GM12864 (cell line): ENCODE measurements around the gene BTBD2.

Source experiments
- DNase-seq: peaks from one replicate; pipeline ENCODE4 v3.0.0-alpha.2; 2011; ENCODE audit warnings: low read depth
- H3K4me3 ChIP-seq: 2 replicates; pipeline ENCODE4 v1.5.1; 2011; ENCODE audit warnings: mild to moderate bottlenecking, low read depth, low read length, control low read depth
- TF ChIP-seq, protein P1 (sequence below): IDR thresholded peaks from 2 replicates; pipeline ENCODE4 v1.5.1; 2011; ENCODE audit warnings: low read depth, mild to moderate bottlenecking, moderate library complexity, low read length, control low read depth, inconsistent platforms; ENCODE audit errors: missing control alignments

The BTBD2 gene

GRCh38 chr19:2047076-2047448 is 31.5 kb upstream of the BTBD2 start:
- TF ChIP-seq, protein P1, sequence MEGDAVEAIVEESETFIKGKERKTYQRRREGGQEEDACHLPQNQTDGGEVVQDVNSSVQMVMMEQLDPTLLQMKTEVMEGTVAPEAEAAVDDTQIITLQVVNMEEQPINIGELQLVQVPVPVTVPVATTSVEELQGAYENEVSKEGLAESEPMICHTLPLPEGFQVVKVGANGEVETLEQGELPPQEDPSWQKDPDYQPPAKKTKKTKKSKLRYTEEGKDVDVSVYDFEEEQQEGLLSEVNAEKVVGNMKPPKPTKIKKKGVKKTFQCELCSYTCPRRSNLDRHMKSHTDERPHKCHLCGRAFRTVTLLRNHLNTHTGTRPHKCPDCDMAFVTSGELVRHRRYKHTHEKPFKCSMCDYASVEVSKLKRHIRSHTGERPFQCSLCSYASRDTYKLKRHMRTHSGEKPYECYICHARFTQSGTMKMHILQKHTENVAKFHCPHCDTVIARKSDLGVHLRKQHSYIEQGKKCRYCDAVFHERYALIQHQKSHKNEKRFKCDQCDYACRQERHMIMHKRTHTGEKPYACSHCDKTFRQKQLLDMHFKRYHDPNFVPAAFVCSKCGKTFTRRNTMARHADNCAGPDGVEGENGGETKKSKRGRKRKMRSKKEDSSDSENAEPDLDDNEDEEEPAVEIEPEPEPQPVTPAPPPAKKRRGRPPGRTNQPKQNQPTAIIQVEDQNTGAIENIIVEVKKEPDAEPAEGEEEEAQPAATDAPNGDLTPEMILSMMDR = peak; percentile 29
- peak overlapping the region; percentile 97; the same call in 1 of the 2 replicates for H3K4me3 ChIP-seq
- no peak for DNase-seq

DNA sequence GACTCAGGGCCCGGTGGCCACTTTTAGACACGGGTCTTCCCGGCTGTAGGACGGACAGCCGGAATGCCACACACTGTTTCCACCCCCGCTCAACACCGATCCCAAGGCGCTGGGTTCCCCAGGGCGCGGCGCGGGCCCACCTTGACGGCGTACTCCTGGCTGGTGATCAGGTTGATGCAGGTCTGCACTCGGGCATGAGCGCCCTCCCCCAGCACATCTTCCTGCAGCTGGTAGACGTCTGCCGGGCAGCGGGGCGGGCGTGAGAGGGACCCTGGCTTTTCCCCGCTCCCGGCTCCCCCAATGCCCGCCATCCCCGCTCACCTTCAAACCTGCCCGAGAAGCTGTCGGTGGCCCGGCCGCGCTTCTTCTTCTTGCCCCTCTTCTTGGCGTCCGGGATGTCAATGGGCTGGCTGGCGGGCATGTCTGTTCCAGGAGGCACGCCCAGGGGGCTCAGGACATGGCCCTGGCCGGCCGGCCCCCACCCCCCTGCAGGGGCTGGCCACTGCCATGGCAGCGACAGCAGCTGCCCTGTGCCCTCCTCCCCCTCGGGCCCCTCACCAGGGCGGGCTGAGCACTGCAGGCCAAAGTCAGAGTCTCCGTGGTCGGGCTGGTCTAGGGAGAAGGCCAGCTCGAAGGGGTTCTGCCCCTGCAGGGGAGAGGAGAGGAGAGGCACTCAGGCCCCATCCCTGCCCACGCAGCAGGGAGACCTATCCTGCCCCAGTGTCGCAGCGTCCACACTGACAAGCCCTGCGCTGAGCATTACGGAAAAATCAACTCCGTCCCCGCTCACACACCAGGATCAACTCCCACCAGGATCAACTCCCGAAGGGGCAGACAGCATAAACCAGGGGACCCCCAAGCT is 30.8 kb upstream of the BTBD2 start:
- H3K4me3 ChIP-seq = peak overlapping the region; percentile 19; the same call in 1 of the 2 replicates
- DNase-seq = no peak
- TF ChIP-seq, protein P1 = no peak

- no peak for DNase-seq
- TF ChIP-seq, protein P1 = no peak
- H3K4me3 ChIP-seq = no peak overlapping the region; the same call in 1 of the 2 replicates
Observed at GRCh38 chr19:2045501-2046045, 30.1 kb upstream of the BTBD2 start.

- H3K4me3 ChIP-seq = no peak overlapping the region; the same call in 1 of the 2 replicates
- DNase-seq = no peak
- TF ChIP-seq, protein P1 = no peak
Observed at GRCh38 chr19:2044709-2045500, 29.4 kb upstream of the BTBD2 start.

GRCh38 chr19:2043961-2044708 is 28.6 kb upstream of the BTBD2 start:
- TF ChIP-seq, protein P1 = no peak
- H3K4me3 ChIP-seq = no peak overlapping the region
- no peak for DNase-seq

DNA sequence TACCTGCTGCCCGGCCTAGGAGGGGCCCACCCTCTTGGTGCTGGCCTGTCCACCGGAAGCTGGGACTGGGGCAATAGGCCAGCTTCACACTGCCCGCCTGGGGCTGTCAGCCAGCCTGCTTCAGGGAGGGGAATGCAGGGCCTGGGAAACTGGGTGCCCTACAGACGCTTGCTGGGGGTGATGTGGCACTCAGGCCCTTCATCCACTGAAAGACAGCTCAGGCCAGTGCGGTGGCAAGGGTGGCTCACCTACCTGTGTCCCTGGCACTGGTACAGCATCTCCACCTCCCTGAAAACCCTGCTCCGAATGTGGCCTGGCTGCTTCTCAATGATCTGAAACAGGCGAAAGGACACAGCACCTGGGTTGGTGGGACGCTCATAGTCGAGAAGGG is 27.7 kb upstream of the BTBD2 start:
- H3K4me3 ChIP-seq = peak overlapping the region; percentile 28
- DNase-seq = no peak
- TF ChIP-seq, protein P1 = no peak
